NCI-H146 treated with DMSO at 0.1 percent for 48 hours (cell line): ENCODE results near the gene WDR11.
A peak's percentile ranks its signal among the peaks of the same experiment; 100 is the strongest.

Experiments
- DNase-seq: peaks from one replicate; lab custom pipeline; 2025; ENCODE audit not compliant: unreplicated experiment; lab: John Stamatoyannopoulos, UW

Gene WDR11

GRCh38 chr10:120850911-120851865 is at the start of gene WDR11:
Gene WDR11 (plus strand): TSS chr10:120851362. CDS start chr10:120851421, 59 bp downstream.
- peak; percentile 87 for DNase-seq

DNA sequence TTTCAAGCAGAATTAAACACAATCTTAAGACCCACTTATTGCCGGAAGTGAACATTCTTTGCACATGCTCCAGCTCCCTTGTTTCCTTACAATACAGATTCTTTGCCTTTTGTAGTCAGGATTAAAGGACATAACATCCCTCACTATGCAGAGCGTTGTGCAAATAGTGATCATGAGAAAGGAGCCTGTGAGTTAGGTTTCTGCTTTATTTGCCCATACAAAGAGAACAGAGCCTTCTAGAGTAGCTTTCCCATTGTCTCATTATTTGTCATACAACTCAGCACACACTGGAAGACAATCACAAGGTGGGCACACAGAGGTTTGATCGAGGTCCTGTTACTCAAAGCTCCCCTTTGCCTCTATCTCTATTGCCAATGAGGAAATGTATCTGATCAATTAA is 48.2 kb upstream of the WDR11 start:
- peak; percentile 91 for DNase-seq

GRCh38 chr10:120803972-120804371 is 47.2 kb upstream of the WDR11 start:
- DNase-seq: no peak

GRCh38 chr10:120805014-120805812 is 45.9 kb upstream of the WDR11 start:
- DNase-seq: no peak

GRCh38 chr10:120806081-120806480 is 45.1 kb upstream of the WDR11 start:
- no peak for DNase-seq

GRCh38 chr10:120810298-120810697 is 40.9 kb upstream of the WDR11 start:
- DNase-seq: peak; percentile 65

GRCh38 chr10:120813085-120813484 is 38.1 kb upstream of the WDR11 start:
- no peak for DNase-seq

GRCh38 chr10:120818301-120818700 is 32.9 kb upstream of the WDR11 start:
- no peak for DNase-seq

GRCh38 chr10:120819366-120819765 is 31.8 kb upstream of the WDR11 start:
- DNase-seq: no peak

DNA sequence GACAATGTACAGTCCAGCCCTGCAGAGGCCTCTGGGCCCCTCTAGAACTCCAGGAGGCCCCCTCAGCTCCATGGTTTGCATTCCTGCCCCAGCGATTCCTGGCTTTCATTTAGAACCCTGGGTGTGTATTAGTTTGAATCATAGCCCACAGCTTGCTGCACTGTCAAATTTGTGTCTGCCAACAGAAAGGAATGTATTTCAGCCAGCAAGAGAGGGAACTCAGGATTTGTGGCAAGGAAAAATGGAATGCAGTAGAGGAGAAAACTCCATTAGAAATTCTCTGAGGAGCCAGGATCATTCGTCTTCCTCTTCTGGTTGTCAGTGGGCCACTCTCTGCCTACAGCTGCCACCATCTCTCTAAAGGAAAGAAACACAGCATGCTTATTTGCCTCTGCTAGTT is 27.9 kb upstream of the WDR11 start:
- no peak for DNase-seq

DNA sequence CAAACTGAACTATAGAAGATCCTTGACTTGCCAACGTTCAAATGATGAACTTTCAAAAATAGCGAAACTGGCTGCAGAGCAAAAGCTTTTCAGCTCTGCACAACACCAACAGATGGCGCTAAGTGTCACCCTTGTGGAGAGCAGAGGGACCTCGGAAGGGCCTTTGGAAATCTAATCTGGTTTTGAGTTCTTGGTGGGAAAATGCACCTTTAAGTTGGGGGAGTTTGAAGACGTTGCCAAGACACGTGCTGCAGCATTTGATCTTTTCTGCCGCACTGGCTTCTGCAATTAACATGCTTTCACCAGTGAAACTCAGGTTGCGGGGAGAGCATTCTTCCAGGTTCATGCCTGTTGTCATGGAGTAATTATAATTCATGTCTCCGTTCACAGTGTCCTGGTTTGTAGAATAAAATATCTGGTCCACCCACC is 26.3 kb upstream of the WDR11 start:
- DNase-seq: peak; percentile 8

- peak; percentile 11 for DNase-seq
Observed at GRCh38 chr10:120825878-120826769, 25.0 kb upstream of the WDR11 start.

- DNase-seq: no peak
Observed at GRCh38 chr10:120827251-120827875, 23.8 kb upstream of the WDR11 start.

DNA sequence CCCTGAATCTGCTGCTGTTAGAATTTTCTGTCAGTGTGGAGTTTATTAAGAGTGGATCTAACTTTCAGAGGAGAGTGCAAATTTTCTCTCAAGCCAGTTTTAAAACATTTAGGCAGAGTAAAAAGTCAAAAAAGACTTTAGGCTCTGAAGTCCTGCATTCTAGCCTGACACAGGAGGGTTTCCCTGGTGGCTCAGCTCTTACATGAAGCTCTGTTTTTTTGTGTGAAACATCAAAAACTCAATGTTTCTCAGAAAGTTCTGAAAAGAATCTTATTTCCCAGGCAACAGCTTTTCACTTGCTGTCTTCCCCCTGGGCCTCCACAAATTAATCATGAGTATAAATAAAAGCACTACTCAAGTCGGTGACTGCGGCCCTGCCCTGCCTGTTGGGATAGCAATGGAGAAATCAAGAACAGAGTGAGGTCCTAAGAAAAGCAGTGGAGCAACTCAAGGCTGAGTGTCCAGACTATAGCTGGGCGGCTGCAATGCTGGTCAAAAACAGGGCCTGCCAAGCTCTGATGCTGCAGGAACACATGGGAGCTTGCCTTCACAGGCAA is 22.3 kb upstream of the WDR11 start:
- no peak for DNase-seq

DNA sequence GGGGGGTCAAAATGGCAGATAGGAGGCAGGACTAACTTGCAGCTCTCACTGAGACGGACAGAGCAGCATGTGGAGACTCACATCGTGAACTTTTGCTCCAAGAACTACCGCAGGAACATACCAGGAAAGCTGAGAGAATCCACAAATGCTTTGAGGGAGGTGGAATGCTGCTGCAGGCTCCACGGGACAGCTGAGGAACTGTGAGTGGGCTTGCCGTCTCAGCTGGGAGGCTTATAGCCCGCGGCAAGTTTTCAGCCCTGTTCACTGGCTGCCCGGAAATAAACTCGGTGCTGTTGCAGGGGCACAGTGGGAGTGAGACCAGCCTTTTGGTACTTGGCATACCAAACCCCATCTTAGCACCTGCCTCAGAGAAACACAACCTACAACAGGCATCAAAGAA is 19.1 kb upstream of the WDR11 start:
- DNase-seq: no peak

DNA sequence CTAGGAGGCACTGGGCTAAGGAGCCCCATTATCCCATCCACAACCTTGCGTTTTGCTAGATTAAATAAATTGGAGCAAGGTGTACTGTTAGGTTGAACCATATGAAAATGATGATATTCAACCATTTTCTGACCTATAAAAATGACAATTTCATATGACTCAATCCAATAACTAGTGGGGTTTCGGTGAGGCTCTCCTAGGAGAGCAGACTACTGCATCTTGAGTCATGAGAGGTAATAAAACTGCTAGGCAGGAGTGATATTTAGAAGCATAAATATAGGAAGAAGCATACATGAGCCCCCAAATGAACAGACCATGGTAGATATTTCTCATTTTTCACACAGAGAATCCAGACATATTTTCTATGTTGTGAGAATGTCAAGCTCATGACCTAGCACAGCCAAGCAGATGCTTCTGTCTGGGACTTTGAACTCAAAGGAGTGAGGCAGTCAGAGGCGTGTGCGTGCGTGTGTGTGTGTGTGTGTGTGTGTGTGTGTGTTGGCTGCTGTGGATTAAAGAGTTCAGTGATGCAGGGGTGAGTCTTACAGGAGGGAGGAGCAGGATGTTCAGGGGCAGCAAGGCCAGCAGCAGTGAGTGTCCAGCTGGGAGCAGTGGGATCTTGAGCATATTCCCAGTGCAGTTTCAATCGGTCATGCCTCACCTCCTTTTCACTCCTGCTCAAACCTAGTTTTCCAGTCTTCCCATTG is 17.8 kb upstream of the WDR11 start:
- no peak for DNase-seq

- no peak for DNase-seq
Observed at GRCh38 chr10:120835603-120836002, 15.6 kb upstream of the WDR11 start.

- no peak for DNase-seq
Observed at GRCh38 chr10:120838941-120839340, 12.2 kb upstream of the WDR11 start.

DNA sequence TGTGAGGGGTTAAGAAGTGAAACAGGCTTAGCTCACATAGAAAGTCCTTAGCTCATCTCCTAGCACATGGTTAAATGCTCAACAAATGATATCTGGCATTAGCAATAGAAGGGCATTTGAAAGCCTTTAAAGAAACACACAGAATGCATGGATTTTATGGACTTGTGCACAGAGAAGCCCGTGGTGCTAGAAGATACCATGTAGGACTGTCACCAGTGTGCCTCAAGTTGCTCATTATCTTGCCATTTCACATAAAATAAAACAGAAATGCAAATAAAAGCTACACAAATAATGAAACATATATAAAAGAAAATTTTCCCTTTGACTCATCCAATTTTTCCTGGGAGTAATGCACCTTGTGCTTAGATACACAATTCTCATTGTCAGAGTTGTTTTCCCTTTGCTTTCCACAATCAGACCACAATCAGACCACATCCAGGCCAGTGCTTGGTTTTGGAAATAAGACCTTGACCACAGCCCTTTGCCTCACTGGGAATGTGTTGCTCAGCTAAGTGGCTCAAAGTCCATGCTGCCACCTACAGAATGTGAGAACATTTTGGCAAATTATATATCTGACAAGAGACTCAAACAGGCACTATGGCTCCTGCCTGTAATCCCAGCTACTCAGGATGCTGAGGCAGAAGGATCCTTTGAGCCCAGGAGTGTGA is 9.5 kb upstream of the WDR11 start:
- no peak for DNase-seq
